OCI-LY3 (cell line): Measurements from ENCODE around the gene PUM1.

Source experiments
- H2AFZ ChIP-seq: fragments of 200-600, 300-600 bp; shearing (Covaris generic); 2 replicates; pipeline ENCODE4 v1.6.0; 2014; ENCODE audit warnings: antibody characterized with exemption, low read depth, low read length
- H3K27ac ChIP-seq: fragments of 200-600, 300-600 bp; sonication (generic); 2 replicates; pipeline ENCODE4 v1.5.1; 2014; ENCODE audit warnings: mild to moderate bottlenecking, low read length, moderate library complexity, mixed read lengths
- H3K27me3 ChIP-seq: fragments of 200-600, 300-600 bp; sonication (generic); 2 replicates; pipeline ENCODE4 v1.6.1; 2014; ENCODE audit warnings: low read depth, low read length, mixed read lengths
- H3K36me3 ChIP-seq: fragments of 200-600, 300-600 bp; sonication (generic); replicated peaks from 2 replicates; pipeline ENCODE3; 2014; ENCODE audit warnings: low read depth, low read length, mixed read lengths
- H3K4me1 ChIP-seq: fragments of 300-600, 200-600 bp; sonication (generic); 2 replicates; pipeline ENCODE4 v1.6.1; 2014; ENCODE audit warnings: low read length, mixed read lengths
- H3K4me2 ChIP-seq: fragments of 200-600, 300-600 bp; sonication (generic); 2 replicates; pipeline ENCODE4 v1.6.1; 2014; ENCODE audit warnings: low read length, mixed read lengths
- H3K4me3 ChIP-seq: fragments of 300-600, 200-600 bp; sonication (generic); 2 replicates; pipeline ENCODE4 v1.5.1; 2014; ENCODE audit warnings: antibody characterized with exemption, mild to moderate bottlenecking, low read length, moderate library complexity
- H3K79me2 ChIP-seq: fragments of 300-600, 200-600 bp; shearing (Covaris generic); 2 replicates; pipeline ENCODE4 v1.6.1; 2014; ENCODE audit warnings: mild to moderate bottlenecking, low read length, mixed read lengths
- H3K9ac ChIP-seq: fragments of 300-600, 200-600 bp; shearing (Covaris generic); 2 replicates; pipeline ENCODE4 v1.6.0; 2014; ENCODE audit warnings: mild to moderate bottlenecking, low read length, moderate library complexity
- H3K9me3 ChIP-seq: fragments of 200-600, 300-600 bp; shearing (Covaris generic); 2 replicates; pipeline ENCODE4 v1.6.1; 2014; ENCODE audit warnings: low read length, mixed read lengths; ENCODE audit not compliant: insufficient read depth
- H4K20me1 ChIP-seq: fragments of 200-600, 300-600 bp; sonication (generic); 2 replicates; pipeline ENCODE4 v1.6.1; 2016; ENCODE audit warnings: low read length, mixed read lengths; ENCODE audit not compliant: insufficient read depth
- EZH2phosphoT487 ChIP-seq: fragments of 200-600 bp; shearing (Covaris generic); IDR thresholded peaks from 2 replicates; pipeline ENCODE4 v1.6.1; 2018; ENCODE audit warnings: antibody characterized with exemption, mixed run types, low read depth
- TF ChIP-seq, protein P1 (sequence below): fragments of 200-600, 300-600 bp; sonication (generic); IDR thresholded peaks from 2 replicates; pipeline ENCODE4 v1.5.1; 2014; ENCODE audit warnings: antibody characterized with exemption, low read length, low read depth

Gene PUM1

GRCh38 chr1:30914587-30914922, 151.0 kb downstream of the PUM1 start:
- H2AFZ ChIP-seq, result no peak overlapping the region
- peaks cover 6% of the 10 kb centered on the region; the same call in 1 of the 2 replicates for H3K27me3 ChIP-seq
- H3K9me3 ChIP-seq, result no peaks in the 10 kb centered on the region
- TF ChIP-seq, protein P1, sequence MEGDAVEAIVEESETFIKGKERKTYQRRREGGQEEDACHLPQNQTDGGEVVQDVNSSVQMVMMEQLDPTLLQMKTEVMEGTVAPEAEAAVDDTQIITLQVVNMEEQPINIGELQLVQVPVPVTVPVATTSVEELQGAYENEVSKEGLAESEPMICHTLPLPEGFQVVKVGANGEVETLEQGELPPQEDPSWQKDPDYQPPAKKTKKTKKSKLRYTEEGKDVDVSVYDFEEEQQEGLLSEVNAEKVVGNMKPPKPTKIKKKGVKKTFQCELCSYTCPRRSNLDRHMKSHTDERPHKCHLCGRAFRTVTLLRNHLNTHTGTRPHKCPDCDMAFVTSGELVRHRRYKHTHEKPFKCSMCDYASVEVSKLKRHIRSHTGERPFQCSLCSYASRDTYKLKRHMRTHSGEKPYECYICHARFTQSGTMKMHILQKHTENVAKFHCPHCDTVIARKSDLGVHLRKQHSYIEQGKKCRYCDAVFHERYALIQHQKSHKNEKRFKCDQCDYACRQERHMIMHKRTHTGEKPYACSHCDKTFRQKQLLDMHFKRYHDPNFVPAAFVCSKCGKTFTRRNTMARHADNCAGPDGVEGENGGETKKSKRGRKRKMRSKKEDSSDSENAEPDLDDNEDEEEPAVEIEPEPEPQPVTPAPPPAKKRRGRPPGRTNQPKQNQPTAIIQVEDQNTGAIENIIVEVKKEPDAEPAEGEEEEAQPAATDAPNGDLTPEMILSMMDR, result no peak
- no peak for TF ChIP-seq EZH2phosphoT487
- H4K20me1 ChIP-seq, result no peaks in the 10 kb centered on the region
- H3K9ac ChIP-seq, result no peak overlapping the region
- no peaks in the 10 kb centered on the region for H3K79me2 ChIP-seq
- peaks cover 7% of the 10 kb centered on the region for H3K4me1 ChIP-seq
- no peaks in the 10 kb centered on the region for H3K36me3 ChIP-seq
- H3K4me2 ChIP-seq, result no peak overlapping the region
- no peak overlapping the region for H3K27ac ChIP-seq
- no peak overlapping the region for H3K4me3 ChIP-seq

- no peak overlapping the region for H3K9ac ChIP-seq
- H3K36me3 ChIP-seq, result no peaks in the 10 kb centered on the region
- no peak for TF ChIP-seq EZH2phosphoT487
- TF ChIP-seq, protein P1, result no peak
- H3K4me1 ChIP-seq, result peaks cover 14% of the 10 kb centered on the region
- no peak overlapping the region for H2AFZ ChIP-seq
- H4K20me1 ChIP-seq, result no peaks in the 10 kb centered on the region
- no peak overlapping the region for H3K27ac ChIP-seq
- H3K79me2 ChIP-seq, result no peaks in the 10 kb centered on the region
- H3K9me3 ChIP-seq, result no peaks in the 10 kb centered on the region
- H3K4me3 ChIP-seq, result no peak overlapping the region
- no peak overlapping the region for H3K4me2 ChIP-seq
- peaks cover 14% of the 10 kb centered on the region for H3K27me3 ChIP-seq
These were observed 152.4 kb downstream of the PUM1 start for GRCh38 chr1:30912913-30913652.

- H3K9me3 ChIP-seq, result no peaks in the 10 kb centered on the region
- H2AFZ ChIP-seq, result no peak overlapping the region
- H3K4me1 ChIP-seq, result peaks cover 14% of the 10 kb centered on the region
- H3K36me3 ChIP-seq, result no peaks in the 10 kb centered on the region
- H3K27me3 ChIP-seq, result peaks cover 21% of the 10 kb centered on the region
- no peaks in the 10 kb centered on the region for H4K20me1 ChIP-seq
- H3K9ac ChIP-seq, result no peak overlapping the region
- no peak for TF ChIP-seq EZH2phosphoT487
- H3K79me2 ChIP-seq, result no peaks in the 10 kb centered on the region
- H3K4me2 ChIP-seq, result no peak overlapping the region
- no peak overlapping the region for H3K27ac ChIP-seq
- H3K4me3 ChIP-seq, result no peak overlapping the region
These were observed 153.3 kb downstream of the PUM1 start for GRCh38 chr1:30912224-30912623.

GRCh38 chr1:30911059-30911954, 154.2 kb downstream of the PUM1 start:
- peaks cover 14% of the 10 kb centered on the region for H3K4me1 ChIP-seq
- no peaks in the 10 kb centered on the region for H3K36me3 ChIP-seq
- H4K20me1 ChIP-seq, result no peaks in the 10 kb centered on the region
- no peak overlapping the region for H2AFZ ChIP-seq
- H3K27me3 ChIP-seq, result peaks cover 21% of the 10 kb centered on the region
- H3K9me3 ChIP-seq, result no peaks in the 10 kb centered on the region
- no peak overlapping the region for H3K4me2 ChIP-seq
- no peak overlapping the region for H3K4me3 ChIP-seq
- H3K79me2 ChIP-seq, result no peaks in the 10 kb centered on the region
- TF ChIP-seq, protein P1, result peak; percentile 80
- no peak for TF ChIP-seq EZH2phosphoT487
- no peak overlapping the region for H3K9ac ChIP-seq
- H3K27ac ChIP-seq, result no peak overlapping the region
